ENCODE data around the gene CAMK4.
"Not testable (repeated sequence)": the region's sequence is repeated elsewhere in the genome, so short reads cannot be mapped to it uniquely, and the experiment has no call there.

CAMK4 gene

GRCh38 chr5:111379391-111379816 lies 155.2 kb downstream of the CAMK4 start:
- DNase-seq (ENCODE audit: low read depth in 2 of 3, low spot score in 2 of 3), result no peak

- no peak for DNase-seq (ENCODE audit: low read depth in 2 of 3, low spot score in 2 of 3)
Measured at GRCh38 chr5:111383288-111383970, 159.2 kb downstream of the CAMK4 start.

- no peak for DNase-seq (ENCODE audit: low read depth in 2 of 3, low spot score in 2 of 3)
Measured at GRCh38 chr5:111384220-111384619, 160.0 kb downstream of the CAMK4 start.

GRCh38 chr5:111385051-111385450 lies 160.9 kb downstream of the CAMK4 start:
- DNase-seq (ENCODE audit: low read depth in 2 of 3, low spot score in 2 of 3), result no peak

GRCh38 chr5:111385970-111386831 lies 162.0 kb downstream of the CAMK4 start:
- no peak for DNase-seq (ENCODE audit: low read depth in 2 of 3, low spot score in 2 of 3)

GRCh38 chr5:111386832-111387162 lies 162.6 kb downstream of the CAMK4 start:
- no peak for DNase-seq (ENCODE audit: low read depth in 2 of 3, low spot score in 2 of 3)

GRCh38 chr5:111387361-111387760 lies 163.2 kb downstream of the CAMK4 start:
- DNase-seq (ENCODE audit: low read depth in 2 of 3, low spot score in 2 of 3), result no peak

GRCh38 chr5:111389390-111390082 lies 165.4 kb downstream of the CAMK4 start:
- no peak for DNase-seq (ENCODE audit: low read depth in 2 of 3, low spot score in 2 of 3)

- DNase-seq (ENCODE audit: low read depth in 2 of 3, low spot score in 2 of 3), result no peak
Measured at GRCh38 chr5:111392181-111392580, 168.0 kb downstream of the CAMK4 start.

GRCh38 chr5:111394586-111394985 lies 170.4 kb downstream of the CAMK4 start:
- DNase-seq (ENCODE audit: low read depth in 2 of 3, low spot score in 2 of 3), result no peak

- no peak for DNase-seq (ENCODE audit: low read depth in 2 of 3, low spot score in 2 of 3)
Measured at GRCh38 chr5:111398013-111398412, 173.8 kb downstream of the CAMK4 start.

GRCh38 chr5:111399113-111399512 lies 174.9 kb downstream of the CAMK4 start:
- DNase-seq (ENCODE audit: low read depth in 2 of 3, low spot score in 2 of 3), result no peak

GRCh38 chr5:111401906-111402305 lies 177.7 kb downstream of the CAMK4 start:
- no peak for DNase-seq (ENCODE audit: low read depth in 2 of 3, low spot score in 2 of 3)

GRCh38 chr5:111404270-111404769 lies 180.1 kb downstream of the CAMK4 start:
- DNase-seq (ENCODE audit: low read depth in 2 of 3, low spot score in 2 of 3), result no peak

GRCh38 chr5:111407562-111407961 lies 183.4 kb downstream of the CAMK4 start:
- DNase-seq (ENCODE audit: low read depth in 2 of 3, low spot score in 2 of 3), result no peak

- no peak for DNase-seq (ENCODE audit: low read depth in 2 of 3, low spot score in 2 of 3)
Measured at GRCh38 chr5:111408817-111409216, 184.6 kb downstream of the CAMK4 start.

GRCh38 chr5:111409266-111409665 lies 185.1 kb downstream of the CAMK4 start:
- not testable (repeated sequence) for DNase-seq (ENCODE audit: low read depth in 2 of 3, low spot score in 2 of 3)

GRCh38 chr5:111410067-111410466 lies 185.9 kb downstream of the CAMK4 start:
- DNase-seq (ENCODE audit: low read depth in 2 of 3, low spot score in 2 of 3), result not testable (repeated sequence)

GRCh38 chr5:111411301-111411700 lies 187.1 kb downstream of the CAMK4 start:
- DNase-seq (ENCODE audit: low read depth in 2 of 3, low spot score in 2 of 3), result no peak

- no peak for DNase-seq (ENCODE audit: low read depth in 2 of 3, low spot score in 2 of 3)
Measured at GRCh38 chr5:111412593-111412992, 188.4 kb downstream of the CAMK4 start.

GRCh38 chr5:111415053-111415452 lies 190.9 kb downstream of the CAMK4 start:
- DNase-seq (ENCODE audit: low read depth in 2 of 3, low spot score in 2 of 3), result no peak

GRCh38 chr5:111422245-111422644 lies 198.1 kb downstream of the CAMK4 start:
- no peak for DNase-seq (ENCODE audit: low read depth in 2 of 3, low spot score in 2 of 3)
